Fibroblast of villous mesenchyme (primary cell): ENCODE results near the gene TMEM72. TPM values are rescaled to one million over a fixed set of nuclear protein-coding genes. Genes with fewer than 3 reads are reported as not detected.
A peak's percentile ranks its signal among the peaks of the same experiment; 100 is the strongest.
"Not testable (repeated sequence)": the region's sequence is repeated elsewhere in the genome, so short reads cannot be mapped to it uniquely, and the experiment has no call there.

Source experiments
- DNase-seq: peaks from one replicate; pipeline ENCODE4 v3.0.0-alpha.2; 2010; ENCODE audit warnings: low read depth
- H3K4me3 ChIP-seq: 2 replicates; pipeline ENCODE4 v1.5.1; 2011; ENCODE audit warnings: low read depth, mild to moderate bottlenecking, low read length
- total RNA-seq: library from RNA; depleted of rRNA; stranded (reverse); fragments of >200 nt; gene quantifications from 2 replicates; pipeline ENCODE4 v1.2.3, GENCODE V29; 2012
- TF ChIP-seq, protein P1 (sequence below): IDR thresholded peaks from 2 replicates; pipeline ENCODE4 v1.5.1; 2012; ENCODE audit warnings: low read depth, mild to moderate bottlenecking, low read length; ENCODE audit not compliant: insufficient read depth

The TMEM72 gene
- total RNA-seq, 1 donor, result not detected

DNA sequence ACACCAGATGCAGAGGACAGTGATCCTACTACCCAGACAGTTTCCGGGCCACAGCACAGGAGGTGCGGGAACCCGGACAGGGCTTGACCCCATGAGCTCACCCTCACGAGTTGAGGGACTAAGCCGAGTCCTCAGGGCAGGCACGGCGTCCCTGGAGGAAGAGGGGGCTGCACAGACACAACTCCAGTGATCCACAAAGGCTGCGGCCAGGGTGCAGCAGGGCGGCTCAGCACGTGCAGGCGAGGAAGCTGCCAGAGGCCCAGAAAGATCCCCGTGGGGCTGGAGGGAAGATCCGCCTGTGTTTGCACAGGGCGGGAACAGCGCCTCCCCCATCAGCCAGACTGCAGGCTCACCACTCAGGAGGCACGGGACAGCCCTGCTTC, 45.9 kb upstream of the TMEM72 start:
- H3K4me3 ChIP-seq, result no peak overlapping the region
- peak; percentile 7 for DNase-seq
- TF ChIP-seq, protein P1, sequence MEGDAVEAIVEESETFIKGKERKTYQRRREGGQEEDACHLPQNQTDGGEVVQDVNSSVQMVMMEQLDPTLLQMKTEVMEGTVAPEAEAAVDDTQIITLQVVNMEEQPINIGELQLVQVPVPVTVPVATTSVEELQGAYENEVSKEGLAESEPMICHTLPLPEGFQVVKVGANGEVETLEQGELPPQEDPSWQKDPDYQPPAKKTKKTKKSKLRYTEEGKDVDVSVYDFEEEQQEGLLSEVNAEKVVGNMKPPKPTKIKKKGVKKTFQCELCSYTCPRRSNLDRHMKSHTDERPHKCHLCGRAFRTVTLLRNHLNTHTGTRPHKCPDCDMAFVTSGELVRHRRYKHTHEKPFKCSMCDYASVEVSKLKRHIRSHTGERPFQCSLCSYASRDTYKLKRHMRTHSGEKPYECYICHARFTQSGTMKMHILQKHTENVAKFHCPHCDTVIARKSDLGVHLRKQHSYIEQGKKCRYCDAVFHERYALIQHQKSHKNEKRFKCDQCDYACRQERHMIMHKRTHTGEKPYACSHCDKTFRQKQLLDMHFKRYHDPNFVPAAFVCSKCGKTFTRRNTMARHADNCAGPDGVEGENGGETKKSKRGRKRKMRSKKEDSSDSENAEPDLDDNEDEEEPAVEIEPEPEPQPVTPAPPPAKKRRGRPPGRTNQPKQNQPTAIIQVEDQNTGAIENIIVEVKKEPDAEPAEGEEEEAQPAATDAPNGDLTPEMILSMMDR, result no peak

DNA sequence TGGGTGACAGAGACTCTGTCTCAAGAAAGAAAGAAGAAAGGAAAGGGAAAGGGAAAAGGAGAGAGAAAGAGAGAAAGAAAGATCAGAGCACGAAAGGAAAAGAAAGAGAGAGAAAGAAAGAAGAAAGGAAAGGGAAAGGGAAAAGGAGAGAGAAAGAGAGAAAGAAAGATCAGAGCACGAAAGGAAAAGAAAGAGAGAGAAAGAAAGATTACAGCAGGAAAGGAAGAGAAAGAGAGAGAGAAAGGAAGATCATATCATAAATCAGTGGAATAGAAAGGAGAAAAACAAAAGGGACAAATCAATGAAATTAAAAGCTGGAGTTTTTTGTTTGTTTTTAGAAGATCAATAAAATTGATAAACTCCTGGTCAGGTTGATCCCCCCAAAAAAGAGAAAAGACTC, 44.8 kb upstream of the TMEM72 start:
- not testable (repeated sequence) for DNase-seq, H3K4me3 ChIP-seq

DNA sequence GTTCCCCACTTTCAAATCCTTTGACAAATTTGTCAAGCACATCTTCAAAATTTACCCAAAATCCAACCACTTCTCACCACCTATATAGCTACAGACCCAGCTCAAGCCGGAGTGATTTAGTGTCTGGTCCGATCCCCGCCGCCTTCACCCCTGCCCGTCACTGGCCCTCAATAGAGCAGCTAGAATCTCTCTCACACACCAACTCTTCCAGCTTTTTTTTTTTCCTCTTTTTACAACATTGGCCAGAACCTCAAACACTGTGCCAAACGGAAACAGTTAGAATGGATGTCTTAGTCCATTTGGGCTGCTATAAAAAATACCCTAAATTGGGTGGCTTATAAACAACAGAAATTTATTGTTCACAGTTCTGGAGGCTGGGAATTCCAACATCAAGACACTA, 41.1 kb upstream of the TMEM72 start:
- H3K4me3 ChIP-seq, result no peak overlapping the region
- no peak for DNase-seq
- TF ChIP-seq, protein P1, result no peak

DNA sequence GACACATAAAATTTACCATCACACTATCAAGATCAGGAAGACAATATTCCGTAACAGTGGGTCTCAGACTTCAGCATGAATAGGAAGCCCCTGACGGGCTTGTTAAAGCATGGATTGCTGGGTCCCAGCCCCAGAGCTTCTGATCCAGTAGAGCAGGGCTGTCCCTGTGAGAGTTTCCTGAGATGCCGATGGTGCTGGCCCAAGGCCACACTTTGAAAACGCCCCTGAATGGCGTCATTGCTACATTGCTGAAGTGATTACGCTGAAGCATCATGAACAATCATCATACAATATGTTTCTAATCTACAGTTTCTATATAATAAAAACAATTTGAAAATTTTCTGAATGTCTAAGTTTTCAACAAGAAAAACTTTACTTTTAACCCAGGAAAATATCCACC, 38.0 kb upstream of the TMEM72 start:
- TF ChIP-seq, protein P1, result no peak
- no peak for DNase-seq
- H3K4me3 ChIP-seq, result no peak overlapping the region

DNA sequence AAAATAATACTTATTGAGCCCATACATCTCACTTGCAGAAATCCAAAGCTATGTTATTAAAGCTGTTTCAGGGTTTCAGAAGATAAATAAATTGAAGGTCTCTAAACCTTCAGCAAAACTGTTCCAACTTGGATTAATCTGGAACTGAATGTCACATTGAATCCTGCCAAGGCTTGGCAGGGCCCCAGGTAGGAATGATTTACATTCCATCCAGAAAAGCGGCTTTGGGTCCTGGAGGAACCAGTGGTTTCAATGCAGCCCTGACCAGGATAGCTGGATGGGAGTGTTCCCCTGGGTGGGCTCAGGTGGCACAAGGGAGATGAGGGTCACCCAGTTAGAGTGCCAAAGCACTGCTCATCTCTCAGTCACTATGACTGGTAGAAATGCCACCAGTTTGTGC, 37.0 kb upstream of the TMEM72 start:
- H3K4me3 ChIP-seq, result no peak overlapping the region
- DNase-seq, result no peak
- TF ChIP-seq, protein P1, result no peak

DNA sequence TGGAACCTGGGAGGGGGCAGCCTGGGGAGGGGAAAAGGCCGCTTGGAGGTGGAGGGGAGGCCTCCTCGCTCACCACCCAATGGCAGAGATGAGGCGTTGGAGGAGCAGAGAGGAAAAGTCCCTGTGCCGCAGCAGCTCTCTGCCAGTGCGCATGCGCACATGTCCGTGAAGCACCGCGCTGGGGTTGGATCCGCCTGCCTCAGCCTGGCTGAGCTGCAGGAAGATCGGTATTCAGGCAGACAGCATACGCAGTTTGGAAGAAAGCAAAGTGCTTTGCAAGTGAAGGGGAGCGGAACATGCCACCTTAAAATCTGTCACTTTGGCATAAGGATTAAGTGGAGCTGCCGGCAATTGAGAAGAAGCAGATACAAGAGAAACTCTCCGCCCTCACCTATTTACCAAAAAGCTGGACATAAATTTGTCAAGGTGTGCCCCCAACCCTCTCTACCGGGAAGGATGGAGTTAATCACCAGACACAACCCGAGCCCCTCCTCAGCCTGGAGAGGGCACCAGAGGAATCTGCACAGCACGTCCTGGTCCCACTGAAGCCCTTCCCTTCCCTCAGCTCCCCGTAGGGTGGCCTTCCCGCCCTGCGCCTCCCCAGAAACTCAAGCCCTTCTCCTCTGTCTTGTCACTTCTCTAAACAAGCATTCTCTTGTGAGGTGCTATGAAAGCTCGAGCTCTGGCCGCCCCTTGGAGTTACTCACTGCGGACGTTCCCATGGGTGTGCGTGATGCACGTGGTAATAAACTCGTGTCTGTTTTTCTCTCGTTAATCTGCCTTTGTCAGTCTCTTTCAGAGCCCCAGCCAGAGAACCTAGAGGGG, 32.2 kb upstream of the TMEM72 start:
- peak overlapping the region; percentile 49 for H3K4me3 ChIP-seq
- TF ChIP-seq, protein P1, result peak; percentile 1
- peak; percentile 78 for DNase-seq

DNA sequence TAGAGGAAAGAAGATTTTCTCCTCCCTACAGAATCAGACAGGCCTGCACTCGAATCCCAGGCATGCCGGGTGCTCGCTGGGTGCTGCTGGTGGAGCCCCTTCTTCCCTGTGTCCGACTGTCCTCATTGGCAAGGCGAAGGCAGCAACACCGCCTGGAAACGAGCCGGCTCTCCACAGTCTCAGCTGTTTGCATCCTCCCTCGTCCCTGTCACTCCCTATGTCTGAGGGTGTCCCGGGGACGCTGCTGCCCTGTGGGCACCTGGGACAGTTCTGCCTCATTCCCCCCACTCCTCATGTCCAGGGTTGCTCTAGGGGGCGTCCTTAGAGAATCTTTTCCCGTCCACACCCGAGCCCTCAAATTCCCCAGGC, 31.6 kb upstream of the TMEM72 start:
- DNase-seq, result no peak
- H3K4me3 ChIP-seq, result peak overlapping the region; percentile 49
- TF ChIP-seq, protein P1, result no peak
